HG03571 (cell line): ENCODE measurements around the gene SMARCD2.
"Not testable (repeated sequence)": the region's sequence is repeated elsewhere in the genome, so short reads cannot be mapped to it uniquely, and the experiment has no call there.

Source experiments
- ATAC-seq: cut with Tn5 transposase; IDR thresholded peaks from one replicate; pipeline ENCODE4 v1.9.1; 2021; ENCODE audit not compliant: unreplicated experiment

Gene SMARCD2

GRCh38 chr17:63853260-63853659, 10.8 kb upstream of the SMARCD2 start:
- no peak for ATAC-seq

DNA sequence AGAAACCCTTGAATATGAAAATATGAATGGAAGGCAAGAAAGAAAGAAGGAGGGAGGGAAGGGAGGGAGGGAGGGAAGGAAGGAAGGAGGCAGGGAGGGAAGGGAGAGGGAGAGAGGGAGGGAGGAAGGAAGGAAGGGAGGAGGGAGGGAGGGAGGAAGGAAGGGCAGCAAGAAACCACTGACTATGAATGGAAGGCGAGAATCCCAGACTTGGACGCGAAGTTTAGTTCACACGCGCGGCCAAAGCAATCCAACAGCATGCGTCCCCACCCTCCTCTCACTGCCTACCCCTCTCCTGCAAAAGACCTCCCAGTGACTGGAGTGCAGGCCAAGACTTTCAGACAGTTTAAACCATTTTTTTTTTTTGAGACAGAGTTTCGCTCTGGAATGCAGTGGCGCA, 7.9 kb upstream of the SMARCD2 start:
- ATAC-seq: no peak

DNA sequence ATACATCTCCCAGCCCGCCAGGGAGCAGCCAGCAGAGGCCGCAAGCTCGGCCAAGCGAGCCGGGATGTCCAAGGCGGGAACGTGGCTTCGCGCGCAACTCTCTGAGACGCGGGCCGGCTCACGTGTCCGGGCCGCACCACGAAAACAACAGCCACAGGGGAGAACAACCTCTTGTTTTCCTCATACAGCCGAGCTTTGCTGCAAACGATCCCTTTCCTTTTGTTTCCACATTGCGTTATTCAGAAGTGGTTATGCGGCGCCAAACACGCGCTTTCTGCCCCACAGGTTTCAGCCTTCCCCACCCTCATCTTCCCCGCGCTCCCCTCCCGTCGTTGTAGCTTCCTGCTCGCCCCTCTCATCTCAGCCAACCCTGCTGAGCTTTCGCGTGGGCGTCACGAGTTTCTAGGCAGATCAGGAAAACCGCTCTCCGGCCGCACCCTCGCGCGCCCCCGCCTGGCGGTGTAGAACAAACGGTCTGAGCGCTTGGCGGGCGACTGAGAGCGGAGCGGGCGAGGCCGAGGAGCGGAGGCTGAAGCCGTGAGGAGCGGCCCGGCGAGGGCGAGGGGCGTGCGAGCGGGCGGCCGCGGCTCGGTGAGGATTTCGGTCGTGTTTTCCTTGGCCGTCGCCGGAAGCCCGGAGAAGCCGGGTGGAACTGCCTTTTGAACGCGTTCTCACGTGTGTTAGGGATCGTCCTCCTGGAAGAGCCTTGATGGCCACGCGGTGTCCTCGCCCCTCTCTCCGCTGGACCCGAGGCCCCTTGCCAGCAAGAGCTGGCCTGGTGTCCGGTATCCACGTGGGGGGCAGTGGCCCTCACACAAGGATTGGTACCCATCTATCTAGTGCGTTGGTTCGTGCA, 6.6 kb upstream of the SMARCD2 start:
- ATAC-seq: peak; percentile 78

DNA sequence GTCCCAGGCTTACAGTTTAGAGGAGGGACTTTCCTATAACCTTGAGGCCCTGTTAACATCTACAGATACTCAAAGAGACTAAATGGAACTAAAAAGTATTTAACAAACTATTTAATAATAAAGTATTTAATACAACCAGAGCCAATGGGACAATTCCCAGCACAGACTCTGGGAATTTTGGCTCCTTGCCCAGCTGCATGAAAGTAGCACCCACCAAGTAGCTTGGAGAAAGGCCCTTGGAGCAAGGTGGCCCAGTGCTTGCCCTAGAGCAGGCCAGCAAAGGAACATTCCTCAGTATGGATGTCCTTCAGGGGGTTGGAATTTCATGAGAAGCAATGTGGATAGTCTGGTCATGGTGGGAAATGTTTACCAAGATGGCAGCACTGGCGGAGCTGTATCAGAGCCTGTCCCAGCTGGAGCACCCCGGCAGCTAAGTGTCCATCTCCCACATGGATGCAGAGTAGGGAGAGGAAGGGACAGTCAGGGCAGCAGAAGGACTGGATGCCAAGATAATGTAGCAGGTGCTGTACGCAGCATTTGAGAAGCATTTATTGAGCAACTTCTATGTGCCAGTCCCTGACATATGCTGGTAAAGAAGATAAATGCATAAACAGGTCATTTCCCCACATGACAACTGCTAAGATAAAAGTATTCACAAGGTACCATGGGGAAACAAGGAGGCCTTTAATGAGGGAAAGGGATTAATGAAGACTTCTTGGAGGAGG, 5.2 kb upstream of the SMARCD2 start:
- no peak for ATAC-seq

GRCh38 chr17:63845509-63845908, 3.0 kb upstream of the SMARCD2 start:
- no peak for ATAC-seq

GRCh38 chr17:63843910-63844677, 1.6 kb upstream of the SMARCD2 start:
- ATAC-seq: no peak

- ATAC-seq: not testable (repeated sequence)
These were observed 953 bp upstream of the SMARCD2 start for GRCh38 chr17:63843387-63843888.

DNA sequence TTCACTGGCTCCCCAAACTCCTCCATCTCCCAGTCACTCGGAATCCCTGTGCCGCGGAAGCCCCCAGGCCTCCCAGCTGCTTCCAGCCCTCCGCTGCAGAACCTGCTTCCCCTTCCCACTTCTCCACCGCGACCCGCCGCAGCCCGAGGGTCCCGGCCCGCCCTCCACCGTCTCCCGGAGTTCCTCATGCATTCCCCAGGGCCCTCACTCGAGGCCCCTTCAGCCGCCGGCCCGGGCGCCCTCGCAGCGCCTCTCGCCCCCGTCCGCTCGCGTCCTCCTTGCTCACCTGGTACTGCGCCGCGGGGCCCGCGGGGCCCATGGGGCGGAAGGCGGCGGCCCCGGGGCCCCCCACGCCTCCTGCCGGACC, 329 bp downstream of the SMARCD2 start:
- peak; percentile 20 for ATAC-seq

- ATAC-seq: no peak
These were observed 924 bp downstream of the SMARCD2 start for GRCh38 chr17:63841350-63842172.

- ATAC-seq: no peak
These were observed 1.7 kb downstream of the SMARCD2 start for GRCh38 chr17:63840591-63841349.

DNA sequence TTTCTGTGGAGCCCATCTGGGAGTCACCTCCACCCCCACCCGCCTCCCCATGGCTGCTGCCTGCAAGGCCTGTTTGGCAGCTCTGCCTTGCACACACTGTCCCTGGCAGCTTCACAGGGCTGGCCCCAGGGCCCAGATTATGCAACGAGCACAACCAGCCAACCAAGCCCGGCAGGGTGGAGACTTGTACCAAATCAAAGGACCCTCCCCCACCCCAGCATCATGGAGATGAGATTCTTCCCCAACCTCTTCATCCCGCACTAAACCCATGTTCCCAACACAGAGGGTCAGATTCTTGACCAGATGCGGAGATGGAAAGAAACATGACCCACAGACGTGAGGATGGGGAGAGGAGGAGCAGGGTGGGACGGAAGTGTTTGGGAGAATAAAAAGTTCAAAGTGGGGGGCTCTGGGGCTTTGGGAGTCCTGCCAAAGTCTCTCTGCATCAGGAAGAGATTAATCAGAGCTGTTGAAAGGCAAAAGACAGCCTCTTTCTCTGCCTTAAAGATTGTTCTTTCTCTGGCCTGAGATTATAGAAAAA, 3.8 kb downstream of the SMARCD2 start:
- no peak for ATAC-seq

DNA sequence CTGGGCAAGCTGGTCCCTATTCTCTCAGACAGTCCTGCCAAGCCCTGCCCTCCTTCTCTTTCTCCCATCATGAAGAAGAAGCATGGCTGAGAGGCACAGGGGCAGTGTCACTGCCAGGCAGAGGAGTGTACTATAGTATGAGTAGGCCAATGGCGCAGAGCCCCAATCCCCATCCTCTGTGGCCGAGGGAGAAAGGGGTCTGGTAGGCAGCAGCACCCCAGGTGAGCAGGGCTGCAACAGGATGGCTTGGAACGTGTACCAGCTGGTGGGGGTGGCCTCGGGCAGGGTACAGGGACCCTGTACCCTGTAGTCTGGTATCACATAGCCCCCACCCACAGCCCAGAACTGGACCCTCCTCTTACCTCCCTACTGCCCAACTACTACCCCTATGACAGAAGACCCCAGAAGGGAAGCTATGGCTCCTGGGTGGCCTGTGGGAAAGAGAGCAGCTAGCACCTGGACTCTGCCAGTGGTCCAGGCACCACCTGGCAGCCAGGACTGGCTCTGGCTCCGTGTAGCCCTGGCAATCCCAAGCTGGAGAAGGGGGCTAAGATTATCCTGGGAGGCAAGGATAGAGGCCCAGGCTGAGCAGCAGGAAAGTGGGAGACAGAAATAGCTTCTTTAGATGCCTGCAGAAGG, 4.4 kb downstream of the SMARCD2 start:
- ATAC-seq: no peak

- ATAC-seq: no peak
These were observed 5.0 kb downstream of the SMARCD2 start for GRCh38 chr17:63837480-63837879.

DNA sequence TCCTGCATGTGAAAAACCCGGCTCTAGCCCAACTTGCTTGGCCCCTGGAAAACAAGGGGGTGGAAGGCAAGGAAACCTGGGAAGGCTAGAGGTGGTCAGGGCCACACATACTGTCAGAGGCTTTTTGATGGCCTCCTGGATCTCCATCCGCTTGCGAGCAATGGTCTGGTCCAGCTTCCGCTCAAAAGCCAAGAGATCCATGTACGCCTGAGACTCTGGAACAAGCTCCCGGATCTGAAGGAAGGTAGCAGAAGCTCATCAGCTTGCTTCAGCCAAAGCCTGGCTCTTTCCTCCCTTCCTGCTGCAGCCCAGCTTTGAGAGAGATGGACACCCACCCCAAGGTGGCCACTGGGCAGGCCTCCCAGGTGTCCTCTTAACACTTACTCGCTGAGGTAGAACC, 5.7 kb downstream of the SMARCD2 start:
- no peak for ATAC-seq

DNA sequence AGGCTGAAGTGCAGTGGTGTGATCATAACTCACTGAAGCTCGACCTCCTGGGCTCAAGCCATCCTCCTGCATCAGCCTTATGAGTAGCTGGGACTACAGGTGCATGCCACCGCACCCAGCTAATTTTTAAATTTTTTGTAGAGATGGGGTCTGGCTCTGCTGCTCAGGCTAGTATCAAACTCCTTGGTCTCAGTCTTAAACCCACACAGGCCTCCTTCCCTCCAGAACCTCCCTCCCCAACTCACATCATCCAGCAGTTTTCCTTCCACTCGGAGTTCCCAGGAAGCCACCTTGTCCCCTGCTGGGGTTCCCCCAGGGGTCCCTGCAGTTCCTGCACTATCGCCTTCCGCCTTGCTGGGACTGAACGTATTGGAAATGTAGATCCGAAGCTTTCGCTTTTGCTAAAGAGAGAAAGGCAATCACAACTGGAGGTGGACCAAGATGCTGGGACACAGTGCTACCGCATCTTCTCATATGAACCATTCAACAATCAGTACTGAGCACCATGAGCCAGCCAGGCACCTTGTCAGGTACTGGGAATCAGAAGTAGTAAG, 7.2 kb downstream of the SMARCD2 start:
- no peak for ATAC-seq

DNA sequence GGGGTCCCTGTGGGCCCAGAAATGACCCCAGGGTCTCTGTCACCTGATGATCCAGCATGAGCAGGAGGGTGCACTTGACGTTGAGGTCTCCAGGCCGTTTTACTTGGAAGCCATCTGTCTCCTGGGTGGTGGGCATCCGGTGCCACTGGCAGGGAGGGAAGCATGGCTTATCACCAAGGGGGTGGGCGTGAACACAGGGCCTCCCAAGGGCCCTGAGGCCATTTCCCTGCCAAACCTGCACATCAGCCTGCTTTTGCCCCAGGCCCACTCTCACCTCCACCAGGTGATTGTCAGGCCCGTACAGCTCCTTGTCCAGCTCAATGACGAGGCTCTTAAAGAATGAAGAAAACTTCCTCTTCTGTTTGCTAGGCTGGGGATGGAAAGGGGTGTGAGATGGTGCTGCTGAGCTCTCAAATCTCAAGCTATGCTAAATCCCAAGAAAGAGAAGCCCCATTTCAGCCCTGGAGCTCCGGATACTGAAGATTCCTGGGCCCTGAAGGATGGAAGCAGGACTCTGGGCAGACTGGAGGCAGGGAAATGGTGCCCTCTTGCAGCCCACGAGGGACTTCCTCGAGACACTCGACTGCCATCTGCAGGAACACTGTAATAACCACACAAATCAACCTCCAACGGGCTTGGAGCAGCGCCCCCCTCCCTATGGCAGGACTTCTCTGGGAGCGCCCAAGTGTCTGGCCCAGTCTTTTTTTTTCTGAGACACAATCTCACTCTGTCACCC, 7.9 kb downstream of the SMARCD2 start:
- ATAC-seq: no peak

- no peak for ATAC-seq
These were observed 8.6 kb downstream of the SMARCD2 start for GRCh38 chr17:63833741-63834373.
